DMS 273 (cell line): Measurements from ENCODE around the gene MYO7B.

ENCODE experiments used
- DNase-seq: peaks from one replicate; lab custom pipeline; 2025; ENCODE audit not compliant: unreplicated experiment; lab: John Stamatoyannopoulos, UW

Gene MYO7B

GRCh38 chr2:127624320-127624755 is 88.9 kb downstream of the MYO7B start:
- DNase-seq = no peak

DNA sequence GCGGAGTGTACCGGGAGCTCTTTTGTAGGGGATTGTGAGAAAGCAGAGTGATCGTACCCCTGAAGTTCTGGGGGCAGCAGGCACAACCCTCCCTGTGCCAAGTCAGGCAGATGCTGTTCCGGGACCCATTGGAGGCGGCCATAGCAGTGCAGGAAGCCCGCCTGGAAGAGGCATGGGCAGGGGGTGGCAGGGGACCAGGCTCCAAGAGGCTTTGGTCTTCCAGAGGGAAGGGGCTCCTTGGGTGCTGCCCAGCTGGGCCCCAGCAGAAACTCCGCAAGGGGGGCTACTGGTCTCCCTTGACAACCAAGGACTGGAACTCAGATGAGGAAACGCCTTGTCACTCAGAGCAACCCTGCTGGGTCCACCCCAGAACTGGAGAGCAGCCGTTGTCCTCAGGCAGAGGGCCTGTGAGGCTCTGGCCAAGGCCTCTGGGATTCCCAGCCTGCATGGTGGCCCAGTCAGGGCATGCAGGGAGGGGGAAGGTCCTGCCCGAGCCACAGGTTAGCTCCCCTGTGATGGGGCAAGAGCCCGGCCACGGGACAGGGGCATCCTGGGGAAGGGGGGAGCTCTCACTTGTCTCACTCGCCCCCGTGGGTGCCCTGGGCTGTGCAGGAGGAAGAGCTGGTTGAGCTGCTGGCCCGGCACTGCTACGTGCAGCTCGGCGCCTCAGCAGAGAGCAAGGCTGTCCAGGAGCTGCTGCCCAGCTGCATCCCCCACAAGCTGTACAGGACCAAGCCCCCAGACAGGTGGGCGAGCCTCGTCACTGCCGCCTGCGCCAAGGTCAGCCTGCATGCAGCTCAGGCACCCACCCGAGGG is 89.5 kb downstream of the MYO7B start:
- DNase-seq = no peak

GRCh38 chr2:127625572-127625951 is 90.1 kb downstream of the MYO7B start:
- no peak for DNase-seq

DNA sequence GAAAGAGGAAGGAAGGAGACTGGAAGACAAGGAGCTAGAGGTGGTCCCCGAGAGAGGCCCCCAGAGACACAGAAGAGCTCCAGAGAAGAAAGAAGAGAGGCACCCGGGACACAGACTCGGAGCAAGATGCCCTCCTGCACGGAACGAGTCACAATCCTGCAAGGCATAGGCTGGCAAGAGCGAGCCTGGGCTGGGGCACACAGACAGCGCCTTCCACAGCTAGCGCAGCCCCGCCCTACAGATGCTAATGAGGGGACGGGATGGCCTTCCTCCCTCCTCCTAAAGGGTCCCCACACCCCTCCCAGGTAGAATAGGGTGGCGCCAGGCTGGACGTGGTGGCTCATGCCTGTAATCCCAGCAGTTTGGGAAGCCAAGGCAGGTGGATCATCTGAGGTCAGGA is 90.7 kb downstream of the MYO7B start:
- DNase-seq = no peak

- DNase-seq = no peak
Measured at GRCh38 chr2:127626917-127627739, 91.6 kb downstream of the MYO7B start.

- DNase-seq = no peak
Measured at GRCh38 chr2:127627740-127628571, 92.5 kb downstream of the MYO7B start.

GRCh38 chr2:127628767-127629614 is 93.5 kb downstream of the MYO7B start:
- DNase-seq = no peak

DNA sequence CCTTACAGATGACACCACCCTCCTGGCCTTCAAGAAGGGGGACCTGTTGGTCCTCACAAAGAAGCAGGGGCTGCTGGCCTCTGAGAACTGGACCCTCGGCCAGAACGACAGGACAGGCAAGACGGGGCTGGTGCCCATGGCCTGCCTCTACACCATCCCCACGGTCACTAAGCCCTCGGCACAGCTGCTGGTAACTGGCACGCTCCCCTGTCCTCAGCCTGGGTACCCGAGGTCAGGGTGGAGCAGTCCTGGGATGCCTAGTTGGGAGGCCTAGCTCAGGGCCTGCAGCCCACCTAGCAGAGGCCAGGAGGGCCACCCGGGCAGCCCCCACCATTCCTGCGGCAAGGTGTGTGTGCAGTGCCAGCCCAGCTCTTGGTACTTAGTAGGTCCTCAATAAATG is 94.2 kb downstream of the MYO7B start:
- DNase-seq = no peak

DNA sequence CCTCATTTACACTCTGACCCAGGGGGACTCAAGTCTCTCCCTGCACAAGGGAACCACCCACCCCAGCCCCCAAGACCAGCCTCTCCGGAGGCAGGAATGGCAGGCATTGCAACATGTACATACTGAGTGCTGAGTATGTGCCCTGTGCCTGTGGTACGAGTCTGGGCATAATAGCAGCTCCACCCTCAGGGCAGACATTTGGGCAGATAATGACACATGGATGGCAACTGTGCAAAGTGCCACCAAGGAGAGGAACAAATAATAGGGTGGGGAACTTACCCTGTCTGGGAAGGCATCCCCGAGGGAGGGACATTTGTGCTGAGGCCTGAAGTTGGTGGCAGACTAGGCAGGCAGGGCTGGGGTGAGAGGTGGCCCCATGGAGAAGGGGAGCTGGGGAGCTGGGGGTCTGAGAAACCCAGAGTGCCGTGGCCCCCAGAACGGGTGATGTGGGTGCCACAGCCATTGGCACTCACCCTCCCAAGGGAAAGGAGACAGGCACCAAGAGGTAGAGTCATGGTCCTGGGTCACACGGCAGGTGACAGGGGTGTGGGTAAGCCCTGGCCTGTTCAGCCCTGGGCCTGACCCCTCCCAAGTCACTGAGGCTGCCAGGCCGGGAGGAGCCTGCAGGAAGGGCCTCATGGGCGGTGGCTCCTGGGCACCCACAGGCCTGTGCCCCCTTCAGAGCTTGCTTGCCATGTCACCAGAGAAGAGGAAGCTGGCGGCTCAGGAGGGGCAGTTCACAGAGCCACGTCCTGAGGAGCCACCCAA is 94.8 kb downstream of the MYO7B start:
- no peak for DNase-seq

- DNase-seq = no peak
Measured at GRCh38 chr2:127630864-127631540, 95.5 kb downstream of the MYO7B start.

- no peak for DNase-seq
Measured at GRCh38 chr2:127631541-127631996, 96.1 kb downstream of the MYO7B start.

DNA sequence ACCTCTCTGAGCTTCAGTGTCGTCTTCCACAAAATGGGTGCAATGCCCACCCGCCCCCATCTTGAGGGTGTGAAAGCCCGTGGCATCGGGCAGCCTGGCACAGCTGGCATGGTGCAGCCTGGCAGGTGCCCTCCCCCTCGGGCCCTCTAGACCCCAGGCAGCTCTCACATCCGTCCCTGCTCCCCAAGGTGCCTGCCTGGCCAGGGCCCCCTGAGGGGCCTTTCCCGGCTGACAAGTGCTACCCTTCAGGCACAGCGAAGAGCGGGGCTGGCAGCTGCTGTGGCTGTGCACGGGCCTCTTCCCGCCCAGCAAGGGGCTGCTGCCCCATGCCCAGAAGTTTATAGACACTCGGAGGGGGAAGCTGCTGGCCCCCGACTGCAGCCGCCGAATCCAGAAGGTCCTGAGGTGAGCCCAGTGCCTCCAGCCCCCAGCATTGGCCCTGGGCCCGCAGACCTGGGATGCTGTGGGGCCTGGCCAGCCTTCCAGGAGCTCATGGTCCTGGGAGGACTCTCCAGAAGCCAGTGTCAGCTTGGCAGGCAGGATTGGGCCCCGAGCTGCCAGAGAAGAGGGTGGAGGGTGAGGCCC is 96.6 kb downstream of the MYO7B start:
- no peak for DNase-seq

DNA sequence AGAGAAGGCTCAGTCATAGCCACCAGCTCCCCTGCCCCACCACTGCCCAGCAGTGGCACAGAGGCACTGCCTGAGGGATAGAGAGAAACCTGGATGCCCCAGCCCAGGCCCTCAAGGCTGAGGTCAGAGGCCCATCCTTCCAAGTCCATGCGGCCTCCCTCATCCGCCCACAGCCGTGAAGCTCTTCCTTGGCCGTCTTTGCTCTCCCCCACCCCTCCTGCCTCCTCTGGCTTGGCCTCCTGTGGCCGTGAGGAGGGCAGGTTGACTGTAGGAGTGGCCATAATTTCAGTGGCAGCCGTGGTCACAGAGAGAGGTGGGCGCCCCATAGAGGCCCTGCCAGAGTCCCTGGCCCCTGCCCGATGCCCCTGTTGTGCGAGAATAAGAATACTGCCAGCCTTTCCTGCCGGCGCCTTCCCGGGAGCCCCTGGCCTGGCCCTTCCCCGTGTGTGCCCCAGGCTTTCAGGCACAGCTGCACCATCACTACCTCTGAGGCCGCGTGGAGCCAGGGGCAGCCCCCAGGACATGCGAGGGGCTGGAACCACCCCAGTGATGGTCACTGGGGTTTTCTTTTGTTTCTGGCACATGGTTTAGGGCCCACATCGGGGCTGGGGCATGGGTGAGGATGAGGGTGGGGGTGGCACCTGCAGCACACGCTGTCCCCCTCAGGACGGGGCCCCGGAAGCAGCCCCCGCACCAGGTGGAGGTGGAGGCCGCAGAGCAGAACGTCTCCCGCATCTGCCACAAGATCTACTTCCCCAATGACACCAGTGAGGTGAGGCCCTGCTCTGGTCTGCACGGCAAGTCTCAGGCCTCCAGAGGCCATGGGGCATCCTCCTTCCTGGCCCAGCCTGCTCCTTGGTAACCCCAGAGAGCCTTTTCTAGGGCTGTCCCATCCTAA is 97.4 kb downstream of the MYO7B start:
- DNase-seq = no peak

DNA sequence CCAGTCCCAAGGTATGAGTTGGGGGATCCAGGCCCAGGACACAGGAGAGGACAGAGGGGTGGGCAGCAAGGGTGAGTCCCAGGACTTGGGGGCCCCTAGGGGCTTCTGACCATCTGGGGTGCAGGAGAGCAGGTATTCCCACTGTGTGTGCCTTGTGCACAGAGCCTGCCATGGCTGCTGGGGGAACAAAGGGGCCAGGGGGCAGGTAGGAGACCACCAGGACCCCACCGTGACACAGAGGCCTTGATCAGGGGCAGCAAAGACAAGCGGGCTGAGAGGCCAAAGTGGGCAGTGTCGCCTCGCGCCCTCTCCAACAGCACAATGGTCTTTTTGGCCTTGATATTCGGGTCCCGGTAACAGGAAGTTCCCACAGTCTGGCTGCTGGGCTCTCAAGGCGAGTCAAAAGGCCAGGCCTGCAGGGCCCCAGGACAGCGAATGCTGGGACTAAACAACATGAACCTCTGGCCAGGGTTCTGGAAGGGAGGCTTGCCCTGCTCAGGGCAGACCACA is 98.1 kb downstream of the MYO7B start:
- DNase-seq = no peak

DNA sequence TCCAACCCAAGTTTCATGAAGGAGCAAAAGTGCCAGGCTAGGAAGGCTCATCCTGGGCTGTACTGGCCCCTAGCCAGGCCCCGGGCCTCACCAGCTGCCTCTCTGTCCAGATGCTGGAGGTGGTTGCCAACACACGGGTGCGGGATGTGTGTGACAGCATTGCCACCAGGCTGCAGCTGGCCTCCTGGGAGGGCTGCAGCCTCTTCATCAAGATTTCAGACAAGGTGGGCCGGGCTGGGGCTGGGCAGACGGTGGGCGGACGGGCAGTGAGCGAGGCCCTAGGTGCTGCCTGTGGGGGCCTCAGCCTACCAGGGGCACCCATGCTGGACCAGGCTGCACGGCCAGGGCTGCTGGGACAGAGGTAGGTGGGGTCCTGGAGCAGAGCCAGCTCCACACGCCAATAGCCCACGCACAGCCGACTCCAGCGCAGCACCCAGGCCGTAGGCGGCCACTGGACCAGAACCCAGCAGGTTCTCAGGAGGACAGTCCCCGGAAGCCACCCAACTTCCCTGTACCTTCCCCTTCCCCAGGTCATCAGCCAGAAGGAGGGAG is 98.7 kb downstream of the MYO7B start:
- peak; percentile 90 for DNase-seq

DNA sequence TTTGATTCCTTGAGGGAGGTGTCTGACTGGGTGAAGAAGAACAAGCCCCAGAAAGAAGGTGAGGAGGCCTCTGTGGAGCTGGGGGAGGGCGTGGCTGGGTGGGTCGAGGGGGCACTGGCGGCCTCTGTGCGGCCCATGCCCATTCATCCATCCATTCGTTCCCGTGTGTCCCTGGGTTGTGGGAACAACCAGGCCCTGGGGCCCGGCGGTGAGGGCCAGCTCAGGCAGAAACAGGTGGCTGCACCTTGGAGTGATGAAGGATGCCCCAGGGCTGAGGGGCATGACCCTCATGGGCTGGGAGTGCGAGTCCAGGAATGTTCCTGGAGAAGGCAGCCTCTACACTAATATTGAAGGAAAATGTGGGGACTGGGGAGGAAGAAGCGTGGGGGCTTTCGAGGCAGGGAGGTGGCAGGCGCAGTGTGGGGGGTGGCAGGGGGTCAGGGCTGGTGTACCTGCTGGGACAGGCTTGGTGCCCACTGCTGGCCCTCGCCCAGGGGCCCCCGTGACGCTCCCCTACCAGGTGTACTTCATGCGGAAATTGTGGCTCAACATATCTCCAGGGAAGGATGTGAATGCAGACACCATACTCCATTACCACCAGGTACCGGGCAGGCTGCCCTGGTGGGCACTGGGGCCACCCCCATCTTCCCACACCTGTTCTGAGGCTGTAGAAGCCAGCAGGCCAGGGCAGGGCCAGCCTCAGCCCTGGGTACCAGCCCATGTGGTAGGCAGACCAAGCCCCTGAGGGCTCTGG is 99.3 kb downstream of the MYO7B start:
- no peak for DNase-seq
